Amniotic epithelial cell (primary cell): ENCODE results near the gene TMEM45B.
"Not testable (repeated sequence)": the region's sequence is repeated elsewhere in the genome, so short reads cannot be mapped to it uniquely, and the experiment has no call there.

Experiments used
- DNase-seq: peaks from one replicate; pipeline ENCODE4 v3.0.0-alpha.2; 2010; ENCODE audit warnings: low read depth

TMEM45B gene

GRCh38 chr11:129815596-129816461 lies at the start of gene TMEM45B:
TMEM45B (plus strand) TSS chr11:129815848; CDS start chr11:129852483, 36,635 bp downstream.
- DNase-seq: no peak

DNA sequence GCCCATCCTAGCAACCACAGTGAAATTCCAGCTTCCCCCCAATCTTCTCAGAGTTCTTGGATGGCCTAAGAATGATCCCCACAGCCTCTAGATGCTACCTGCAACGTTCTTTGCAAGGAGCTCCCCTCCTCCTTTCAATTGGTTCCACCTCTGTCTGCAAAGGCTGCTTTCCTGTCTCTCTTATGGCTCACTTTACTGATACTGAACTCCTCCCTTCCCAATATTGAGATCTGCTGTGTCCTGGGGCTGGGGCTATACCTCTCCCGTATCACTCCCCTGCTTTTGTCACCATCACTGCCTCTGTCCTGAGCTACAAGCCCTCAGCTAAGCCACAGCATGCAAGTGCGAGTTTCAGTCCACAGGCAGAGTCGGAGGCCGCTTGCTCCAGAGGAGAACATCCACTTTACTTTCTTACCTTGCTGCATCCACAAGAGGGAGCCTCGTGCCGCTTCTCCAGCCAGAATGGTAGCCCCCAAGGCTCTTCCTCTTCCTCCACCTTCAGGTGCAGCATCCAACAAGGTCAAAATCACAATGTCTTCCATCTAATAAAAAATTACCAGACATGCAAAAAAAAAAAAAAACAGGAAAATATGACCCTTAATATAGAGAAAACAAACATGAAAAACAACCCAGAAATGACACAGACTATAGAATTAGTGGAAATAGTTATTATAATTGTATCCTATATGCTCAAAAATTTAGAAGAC lies 48.6 kb upstream of the TMEM45B start:
- DNase-seq: peak; percentile 32

DNA sequence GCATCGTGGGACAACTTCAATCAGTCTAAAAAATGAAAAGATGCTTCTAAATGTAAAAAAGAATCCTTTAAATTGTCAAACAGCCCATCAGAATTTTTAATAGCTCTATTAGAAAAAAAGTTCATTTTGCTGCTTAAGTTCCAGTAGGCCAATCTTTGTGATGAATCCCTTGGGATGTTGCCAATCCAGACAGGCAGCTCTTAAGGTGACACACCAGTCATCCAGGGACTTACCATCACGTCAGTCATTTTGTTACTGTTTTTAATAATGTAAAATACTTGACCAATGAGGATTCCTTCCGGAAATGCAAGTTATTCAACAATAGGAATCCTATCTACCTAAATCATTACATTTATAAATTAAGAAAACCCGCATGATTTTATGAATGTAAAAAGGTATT lies 47.8 kb upstream of the TMEM45B start:
- no peak for DNase-seq

GRCh38 chr11:129768356-129768755 lies 47.3 kb upstream of the TMEM45B start:
- no peak for DNase-seq

DNA sequence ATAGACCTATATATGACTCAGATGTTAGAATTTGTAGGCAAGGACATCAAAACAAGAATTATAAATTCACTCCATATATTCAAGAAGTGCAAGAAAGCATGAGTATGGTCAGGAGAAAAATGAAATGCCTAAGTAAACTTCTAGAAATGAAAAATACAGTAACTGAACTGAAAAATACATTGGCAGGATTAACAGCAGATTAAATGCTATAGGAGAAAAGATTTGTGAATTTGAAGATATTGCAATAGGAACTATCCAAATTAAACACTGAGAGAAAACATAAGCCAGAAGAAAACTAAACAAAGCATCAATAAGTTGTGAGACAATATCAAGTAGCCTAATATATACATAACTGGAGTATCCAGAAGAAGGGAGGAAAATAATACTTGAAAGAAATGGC lies 46.6 kb upstream of the TMEM45B start:
- DNase-seq: no peak

DNA sequence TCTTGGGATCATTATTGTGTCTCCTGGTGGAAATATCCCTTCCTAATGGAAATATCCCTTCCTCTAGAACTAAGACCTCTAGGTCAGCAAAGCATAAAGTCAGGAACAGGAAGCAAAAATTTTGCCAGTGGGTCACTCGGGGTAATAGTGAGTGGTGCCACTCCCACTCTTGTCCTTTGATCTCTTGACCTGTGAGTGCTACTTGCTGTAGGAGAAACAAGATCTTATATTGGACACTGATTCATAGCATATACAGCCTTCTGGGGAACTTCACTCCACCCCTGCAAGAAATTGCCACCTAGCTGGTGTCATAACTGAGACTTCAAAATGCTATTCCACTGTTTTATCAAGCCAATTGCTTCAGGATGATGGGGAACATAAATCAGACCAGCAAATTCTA lies 44.7 kb upstream of the TMEM45B start:
- no peak for DNase-seq

DNA sequence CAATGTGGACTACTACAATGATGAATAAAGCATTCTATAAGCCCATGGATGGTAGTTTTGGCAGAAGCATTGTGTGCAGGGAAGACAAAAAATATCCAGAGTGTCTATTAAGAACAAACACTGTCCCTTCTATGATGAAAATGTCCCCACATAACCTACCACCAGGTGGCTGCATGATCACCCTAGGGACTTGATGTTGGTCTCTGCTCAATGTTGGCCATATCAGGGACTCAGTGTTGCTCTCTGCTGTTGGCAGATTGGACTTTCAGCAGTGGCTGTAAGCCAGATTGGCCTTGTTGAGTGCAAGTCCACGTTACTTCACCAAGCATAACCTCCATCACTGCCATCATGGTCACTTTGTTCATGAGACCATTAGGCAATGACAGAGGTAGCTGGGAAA lies 44.2 kb upstream of the TMEM45B start:
- DNase-seq: not testable (repeated sequence)

DNA sequence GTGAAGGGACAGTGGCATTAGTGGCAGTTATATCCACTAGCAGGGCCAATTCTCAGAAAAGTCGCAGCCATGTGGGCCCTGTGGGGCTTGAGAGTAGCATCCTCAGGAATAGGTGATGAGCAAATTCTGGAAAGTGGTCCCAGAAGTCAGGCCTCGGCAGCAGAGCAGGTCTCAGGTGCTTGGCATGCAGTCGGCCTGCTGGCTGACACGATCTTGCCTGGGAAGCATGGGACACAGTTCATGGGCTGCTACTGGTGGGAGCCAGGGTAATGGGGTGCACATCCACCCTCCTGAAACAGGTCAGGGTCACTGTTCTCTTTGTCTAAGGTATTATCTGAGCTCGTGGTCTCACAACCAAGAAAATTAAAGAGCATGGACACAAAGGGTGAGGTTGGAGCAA lies 36.8 kb upstream of the TMEM45B start:
- DNase-seq: no peak

- no peak for DNase-seq
These were observed 36.3 kb upstream of the TMEM45B start for GRCh38 chr11:129779342-129779741.

DNA sequence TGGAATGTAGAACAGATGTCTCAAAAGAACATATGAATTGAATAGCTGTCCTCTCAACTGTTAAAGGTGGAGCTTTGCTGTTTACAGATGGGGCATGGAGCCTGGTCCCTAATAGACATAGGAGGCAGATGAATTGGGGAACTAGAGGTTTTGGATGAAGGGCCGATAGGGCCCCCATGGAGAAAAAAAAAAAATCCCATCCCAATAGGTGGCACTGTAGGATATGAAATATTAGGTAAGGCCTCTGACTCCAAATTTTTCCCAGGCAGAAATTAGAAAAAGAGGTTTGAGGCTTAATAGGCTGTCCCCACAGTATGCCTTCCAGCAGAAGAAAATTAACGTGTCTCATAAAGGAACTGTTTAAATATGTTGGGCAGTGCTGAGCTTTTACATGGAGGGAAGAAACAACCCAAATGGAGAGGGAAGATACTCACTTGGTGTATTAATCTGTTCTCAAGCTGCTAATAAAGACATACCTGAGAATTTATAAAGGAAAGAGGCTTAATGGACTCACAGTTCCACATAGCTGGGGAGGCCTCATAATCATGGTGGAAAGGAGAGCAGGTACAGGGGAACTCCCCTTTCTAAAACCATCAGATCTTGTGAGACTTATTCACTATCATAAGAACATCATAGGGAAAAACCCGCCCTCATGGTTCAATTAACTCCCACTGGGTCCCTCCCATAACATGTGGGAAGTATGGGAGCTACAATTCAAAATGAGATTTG lies 30.1 kb upstream of the TMEM45B start:
- peak; percentile 12 for DNase-seq

DNA sequence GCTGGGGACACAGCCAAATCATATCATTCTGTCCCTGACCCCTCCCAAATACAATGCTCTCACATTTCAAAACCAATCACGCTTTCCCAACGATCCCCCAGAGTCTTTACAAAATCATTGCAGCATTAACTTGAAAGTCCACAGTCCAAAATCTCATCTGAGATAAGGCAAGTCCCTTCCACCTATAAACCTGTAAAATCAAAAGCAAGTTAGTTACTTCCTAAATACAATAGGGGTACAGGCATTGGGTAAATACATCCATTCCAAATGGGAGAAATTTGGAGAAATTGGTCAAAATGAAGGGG lies 29.6 kb upstream of the TMEM45B start:
- DNase-seq: not testable (repeated sequence)

DNA sequence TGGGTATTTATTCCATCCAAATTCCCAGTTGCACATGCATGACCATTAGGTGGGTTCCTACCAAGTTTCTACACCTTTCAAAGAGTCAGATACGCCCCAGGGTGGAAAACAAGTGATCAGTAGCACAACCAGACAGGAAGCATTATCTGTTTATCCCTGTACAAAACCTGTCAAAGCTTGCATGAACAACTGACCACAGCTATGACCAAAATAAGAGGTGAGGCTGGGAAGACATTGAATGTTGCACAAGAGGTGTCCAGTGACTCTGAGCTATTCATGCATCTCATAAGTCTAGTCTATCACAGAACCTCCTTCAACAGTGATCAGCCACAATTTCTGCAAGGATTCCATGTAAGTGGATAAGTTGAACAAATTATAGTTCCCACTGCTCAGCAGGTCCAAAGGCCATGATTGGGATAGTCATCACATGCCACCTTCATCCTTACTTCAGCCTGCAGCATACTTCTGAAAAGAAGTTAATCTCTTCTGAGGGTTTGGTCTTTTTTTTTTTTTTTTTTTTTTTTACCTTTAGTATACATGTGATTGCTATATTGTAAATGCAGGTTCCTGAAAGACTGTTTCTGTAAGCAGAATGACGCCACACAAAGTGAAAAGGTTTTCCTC lies 28.0 kb upstream of the TMEM45B start:
- peak; percentile 4 for DNase-seq

GRCh38 chr11:129788278-129788677 lies 27.4 kb upstream of the TMEM45B start:
- no peak for DNase-seq

DNA sequence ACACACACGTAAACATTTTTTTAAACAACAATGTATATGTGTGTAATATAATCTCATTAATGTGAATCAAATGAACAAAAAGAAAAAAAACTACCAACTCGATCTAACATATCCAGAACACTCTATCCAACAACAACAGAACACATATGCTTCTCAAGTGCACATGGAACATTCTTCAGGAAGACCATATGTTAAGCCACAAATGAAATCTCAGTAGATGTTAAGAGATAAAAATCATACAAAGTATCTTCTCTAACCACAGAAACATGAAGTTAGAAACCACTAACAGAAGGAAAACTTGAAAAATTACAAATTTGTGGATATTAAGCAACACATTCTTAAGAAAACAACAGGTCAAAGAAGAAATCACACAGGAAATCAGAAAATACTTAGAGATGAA lies 25.5 kb upstream of the TMEM45B start:
- DNase-seq: peak; percentile 60

DNA sequence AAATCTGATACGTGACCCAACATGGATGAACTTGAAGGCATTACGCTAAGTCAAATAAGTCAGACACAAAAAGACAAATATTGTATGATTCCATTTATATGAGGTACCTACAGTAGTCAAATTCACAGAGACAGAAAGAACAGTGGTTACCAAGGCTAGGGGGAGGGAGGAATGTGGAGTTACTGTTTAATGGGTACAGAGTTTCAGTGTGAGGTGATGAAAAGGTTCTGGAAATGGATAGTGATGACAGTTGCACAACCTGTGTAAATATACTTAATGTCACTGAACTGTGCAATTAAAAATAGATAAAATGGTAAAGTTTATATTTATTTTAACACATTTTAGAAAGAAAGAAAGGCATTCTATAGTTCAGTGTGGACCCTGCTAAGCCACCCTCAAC lies 24.1 kb upstream of the TMEM45B start:
- no peak for DNase-seq

- no peak for DNase-seq
These were observed 23.0 kb upstream of the TMEM45B start for GRCh38 chr11:129792663-129793062.

DNA sequence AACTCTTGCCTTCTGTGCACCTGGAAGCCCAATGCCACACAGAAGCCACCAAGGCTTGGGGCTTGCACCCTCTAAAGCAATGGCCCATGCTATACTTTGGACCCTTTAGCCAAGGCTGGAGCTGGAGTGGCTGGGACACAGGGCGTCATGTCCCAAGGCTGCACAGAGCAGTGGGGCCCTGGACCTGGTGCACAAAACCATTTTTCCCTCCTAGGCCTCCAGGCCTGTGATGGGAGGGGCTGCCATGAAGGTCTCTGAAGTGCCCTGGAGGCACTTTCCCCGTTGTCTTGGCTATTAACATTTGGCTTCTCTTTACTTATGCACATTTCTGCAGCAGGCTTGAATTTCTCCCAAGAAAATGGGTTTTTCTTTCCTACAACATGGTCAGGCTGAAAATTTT lies 20.6 kb upstream of the TMEM45B start:
- no peak for DNase-seq

GRCh38 chr11:129798212-129798611 lies 17.4 kb upstream of the TMEM45B start:
- no peak for DNase-seq

- not testable (repeated sequence) for DNase-seq
These were observed 15.5 kb upstream of the TMEM45B start for GRCh38 chr11:129800162-129800561.

DNA sequence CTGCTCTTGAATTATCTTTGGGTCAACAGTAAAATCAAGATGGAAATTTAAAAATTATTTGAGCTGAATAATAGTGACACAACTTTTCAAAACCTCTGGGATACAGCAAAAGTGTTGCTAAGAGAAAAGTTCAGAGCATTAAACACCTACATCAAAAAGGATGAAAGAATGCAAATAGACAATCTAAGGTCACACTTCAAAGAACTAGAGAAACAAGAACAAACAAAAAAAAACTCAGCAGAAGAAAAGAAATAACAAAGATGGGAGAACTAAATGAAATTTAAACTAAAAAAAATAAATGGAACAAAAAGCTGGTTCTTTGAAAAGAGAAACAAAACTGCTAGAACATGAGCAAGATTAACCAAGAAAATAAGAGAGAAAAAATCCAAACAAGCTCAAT lies 15.0 kb upstream of the TMEM45B start:
- no peak for DNase-seq

DNA sequence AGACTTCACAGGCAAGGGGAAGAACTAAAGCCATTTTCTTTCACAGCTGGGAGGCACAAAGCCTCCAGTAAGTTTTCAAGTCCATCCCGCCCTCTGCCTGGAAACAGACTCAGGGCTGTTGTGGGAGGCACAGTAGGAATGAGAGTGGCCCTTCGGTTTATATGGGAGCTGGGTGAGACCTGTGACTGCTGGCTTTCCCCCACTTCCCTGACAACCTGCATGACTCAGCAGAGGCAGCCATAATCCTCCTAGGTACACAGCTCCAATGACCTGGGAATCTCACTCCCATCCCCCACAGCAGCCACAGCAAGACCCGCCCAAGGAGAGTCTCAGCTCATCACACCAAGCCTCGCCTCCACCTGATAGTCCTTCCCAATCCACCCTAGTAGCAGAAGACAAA lies 12.1 kb upstream of the TMEM45B start:
- no peak for DNase-seq

GRCh38 chr11:129804012-129804411 lies 11.6 kb upstream of the TMEM45B start:
- no peak for DNase-seq
